Inflammatory macrophage (primary cell): ENCODE results near the gene LARP1.
"Not testable (repeated sequence)": the region's sequence is repeated elsewhere in the genome, so short reads cannot be mapped to it uniquely, and the experiment has no call there.

Source experiments
- DNase-seq, 2 donors: peaks; one replicate each; pipeline ENCODE4 v3.0.0-alpha.2; 2020 to 2022
- total RNA-seq, 18 experiments: gene quantifications; one replicate each; lab custom pipeline; 2026; ENCODE audit warnings: mixed read lengths in 6 of 18, inconsistent platforms in 2 of 18; lab: John Stamatoyannopoulos, UW

The LARP1 gene
- total RNA-seq: 48.6 to 222 (median 102) reads per million in 18 experiments

- DNase-seq: peak; percentile 7 to 53
Measured at GRCh38 chr5:154755361-154756008, at the start of gene LARP1. TSS of gene LARP1 (plus strand) at chr5:154755377. CDS start at chr5:154755758, 381 bp downstream.

GRCh38 chr5:154706416-154706815 lies 48.8 kb upstream of the LARP1 start:
- DNase-seq: no peak

- no peak for DNase-seq
Measured at GRCh38 chr5:154707641-154708040, 47.5 kb upstream of the LARP1 start.

GRCh38 chr5:154708207-154708606 lies 47.0 kb upstream of the LARP1 start:
- DNase-seq: no peak

GRCh38 chr5:154708846-154709245 lies 46.3 kb upstream of the LARP1 start:
- DNase-seq: peak; percentile 6 to 94

GRCh38 chr5:154709368-154710305 lies 45.5 kb upstream of the LARP1 start:
- no peak for DNase-seq

- DNase-seq: no peak
Measured at GRCh38 chr5:154712518-154713437, 42.4 kb upstream of the LARP1 start.

GRCh38 chr5:154713615-154714125 lies 41.5 kb upstream of the LARP1 start:
- no peak for DNase-seq

- peak; percentile 54 to 76 for DNase-seq
Measured at GRCh38 chr5:154714266-154714986, 40.8 kb upstream of the LARP1 start.

GRCh38 chr5:154721481-154722058 lies 33.6 kb upstream of the LARP1 start:
- DNase-seq: no peak

- no peak for DNase-seq
Measured at GRCh38 chr5:154722097-154722496, 33.1 kb upstream of the LARP1 start.

- DNase-seq: no peak
Measured at GRCh38 chr5:154722936-154723335, 32.2 kb upstream of the LARP1 start.

- DNase-seq: no peak
Measured at GRCh38 chr5:154723740-154724505, 31.3 kb upstream of the LARP1 start.

GRCh38 chr5:154727361-154727760 lies 27.8 kb upstream of the LARP1 start:
- DNase-seq: no peak

- DNase-seq: no peak
Measured at GRCh38 chr5:154728939-154729588, 26.1 kb upstream of the LARP1 start.

GRCh38 chr5:154729613-154730012 lies 25.6 kb upstream of the LARP1 start:
- DNase-seq: no peak

- DNase-seq: not testable (repeated sequence)
Measured at GRCh38 chr5:154730761-154731160, 24.4 kb upstream of the LARP1 start.

- DNase-seq: no peak
Measured at GRCh38 chr5:154732212-154732611, 23.0 kb upstream of the LARP1 start.

GRCh38 chr5:154734370-154735248 lies 20.6 kb upstream of the LARP1 start:
- peak; percentile 40 to 70 for DNase-seq
